H1 (cell line): ENCODE results near the gene TAPBPL. TPM values are rescaled to one million over a fixed set of nuclear protein-coding genes. Genes with fewer than 3 reads are reported as not detected.

Experiments used
- POLR2A ChIP-seq, 2 experiments: IDR thresholded peaks; 1 replicate in 1 of 2; 2 replicates in 1 of 2; pipeline ENCODE4 v1.6.1; 2011; ENCODE audit warnings: low read depth in 2 of 2, low read length in 2 of 2, mild to moderate bottlenecking in 2 of 2; ENCODE audit errors: control extremely low read depth in 1 of 2
- RNF2 ChIP-seq: fragments of 200-900, 300-1000 bp; sonication (generic); IDR thresholded peaks from 2 replicates; pipeline ENCODE4 v1.7.1; 2016; ENCODE audit warnings: borderline replicate concordance, low read depth, mild to moderate bottlenecking, antibody characterized with exemption, low read length; ENCODE audit not compliant: poor library complexity, severe bottlenecking; ENCODE audit errors: missing control alignments
- SIRT6 ChIP-seq: IDR thresholded peaks from one replicate; pipeline ENCODE4 v1.7.1; 2012; ENCODE audit warnings: low read length, inconsistent platforms
- TEAD4 ChIP-seq: IDR thresholded peaks from 2 replicates; pipeline ENCODE4 v1.6.1; 2012; ENCODE audit warnings: low read depth, low read length, inconsistent platforms, mixed read lengths
- polyA plus RNA-seq, 7 experiments: library from polyadenylated mRNA; depleted of rRNA in 3 of 7; stranded (reverse) in 5 of 7; unstranded in 2 of 7; fragments of >200 nt in 5 of 7; fragments of 200-250 nt in 2 of 7; gene quantifications; 1 replicate in 5 of 7; 2 replicates in 1 of 7; 4 replicates in 1 of 7; pipeline versions ENCODE4 v1.2.1 to v1.2.3, GENCODE V29; 2011 to 2013; ENCODE audit warnings: missing spikeins in 2 of 7, mixed read lengths in 2 of 7
- total RNA-seq: library from RNA; stranded (reverse); fragmentation: NEBNext Ultra II Directional; extraction: Animal tissue kit (Norgen Biotek cat#: 25700); gene quantifications from 2 replicates; pipeline ENCODE4 v1.2.1, GENCODE V29; 2021
- TF ChIP-seq, protein P1 (sequence below): fragments of 300-600 bp; sonication (generic); IDR thresholded peaks from 2 replicates; pipeline ENCODE4 v1.7.1; 2012; ENCODE audit warnings: low read length, moderate library complexity, mild to moderate bottlenecking, inconsistent platforms; ENCODE audit not compliant: insufficient replicate concordance

Gene TAPBPL
- total and polyA plus RNA-seq, 2 of the 8 experiments (the other 6 are each of a cell fraction or from before 2014, with no cell fraction given), result 0.61 to 1.5 TPM

DNA sequence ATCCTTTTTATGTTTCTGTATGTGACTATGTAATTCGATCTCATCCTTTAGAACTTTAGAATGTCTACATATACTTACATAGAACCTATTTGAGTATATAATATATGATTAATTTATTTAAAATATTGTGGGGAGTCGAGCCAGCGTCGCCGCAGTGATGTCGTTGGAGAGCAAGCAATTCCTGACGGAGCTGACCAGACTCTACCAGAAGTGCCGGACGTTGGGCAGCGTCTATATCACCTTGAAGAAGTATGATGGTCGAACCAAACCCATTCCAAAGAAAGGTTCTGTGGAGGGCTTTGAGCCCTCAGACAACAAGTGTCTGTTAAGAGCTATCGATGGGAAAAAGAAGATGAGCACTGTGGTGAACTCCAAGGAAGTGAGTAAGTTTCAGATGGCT, 13.5 kb upstream of the TAPBPL start (continued):
- TF ChIP-seq, protein P1, sequence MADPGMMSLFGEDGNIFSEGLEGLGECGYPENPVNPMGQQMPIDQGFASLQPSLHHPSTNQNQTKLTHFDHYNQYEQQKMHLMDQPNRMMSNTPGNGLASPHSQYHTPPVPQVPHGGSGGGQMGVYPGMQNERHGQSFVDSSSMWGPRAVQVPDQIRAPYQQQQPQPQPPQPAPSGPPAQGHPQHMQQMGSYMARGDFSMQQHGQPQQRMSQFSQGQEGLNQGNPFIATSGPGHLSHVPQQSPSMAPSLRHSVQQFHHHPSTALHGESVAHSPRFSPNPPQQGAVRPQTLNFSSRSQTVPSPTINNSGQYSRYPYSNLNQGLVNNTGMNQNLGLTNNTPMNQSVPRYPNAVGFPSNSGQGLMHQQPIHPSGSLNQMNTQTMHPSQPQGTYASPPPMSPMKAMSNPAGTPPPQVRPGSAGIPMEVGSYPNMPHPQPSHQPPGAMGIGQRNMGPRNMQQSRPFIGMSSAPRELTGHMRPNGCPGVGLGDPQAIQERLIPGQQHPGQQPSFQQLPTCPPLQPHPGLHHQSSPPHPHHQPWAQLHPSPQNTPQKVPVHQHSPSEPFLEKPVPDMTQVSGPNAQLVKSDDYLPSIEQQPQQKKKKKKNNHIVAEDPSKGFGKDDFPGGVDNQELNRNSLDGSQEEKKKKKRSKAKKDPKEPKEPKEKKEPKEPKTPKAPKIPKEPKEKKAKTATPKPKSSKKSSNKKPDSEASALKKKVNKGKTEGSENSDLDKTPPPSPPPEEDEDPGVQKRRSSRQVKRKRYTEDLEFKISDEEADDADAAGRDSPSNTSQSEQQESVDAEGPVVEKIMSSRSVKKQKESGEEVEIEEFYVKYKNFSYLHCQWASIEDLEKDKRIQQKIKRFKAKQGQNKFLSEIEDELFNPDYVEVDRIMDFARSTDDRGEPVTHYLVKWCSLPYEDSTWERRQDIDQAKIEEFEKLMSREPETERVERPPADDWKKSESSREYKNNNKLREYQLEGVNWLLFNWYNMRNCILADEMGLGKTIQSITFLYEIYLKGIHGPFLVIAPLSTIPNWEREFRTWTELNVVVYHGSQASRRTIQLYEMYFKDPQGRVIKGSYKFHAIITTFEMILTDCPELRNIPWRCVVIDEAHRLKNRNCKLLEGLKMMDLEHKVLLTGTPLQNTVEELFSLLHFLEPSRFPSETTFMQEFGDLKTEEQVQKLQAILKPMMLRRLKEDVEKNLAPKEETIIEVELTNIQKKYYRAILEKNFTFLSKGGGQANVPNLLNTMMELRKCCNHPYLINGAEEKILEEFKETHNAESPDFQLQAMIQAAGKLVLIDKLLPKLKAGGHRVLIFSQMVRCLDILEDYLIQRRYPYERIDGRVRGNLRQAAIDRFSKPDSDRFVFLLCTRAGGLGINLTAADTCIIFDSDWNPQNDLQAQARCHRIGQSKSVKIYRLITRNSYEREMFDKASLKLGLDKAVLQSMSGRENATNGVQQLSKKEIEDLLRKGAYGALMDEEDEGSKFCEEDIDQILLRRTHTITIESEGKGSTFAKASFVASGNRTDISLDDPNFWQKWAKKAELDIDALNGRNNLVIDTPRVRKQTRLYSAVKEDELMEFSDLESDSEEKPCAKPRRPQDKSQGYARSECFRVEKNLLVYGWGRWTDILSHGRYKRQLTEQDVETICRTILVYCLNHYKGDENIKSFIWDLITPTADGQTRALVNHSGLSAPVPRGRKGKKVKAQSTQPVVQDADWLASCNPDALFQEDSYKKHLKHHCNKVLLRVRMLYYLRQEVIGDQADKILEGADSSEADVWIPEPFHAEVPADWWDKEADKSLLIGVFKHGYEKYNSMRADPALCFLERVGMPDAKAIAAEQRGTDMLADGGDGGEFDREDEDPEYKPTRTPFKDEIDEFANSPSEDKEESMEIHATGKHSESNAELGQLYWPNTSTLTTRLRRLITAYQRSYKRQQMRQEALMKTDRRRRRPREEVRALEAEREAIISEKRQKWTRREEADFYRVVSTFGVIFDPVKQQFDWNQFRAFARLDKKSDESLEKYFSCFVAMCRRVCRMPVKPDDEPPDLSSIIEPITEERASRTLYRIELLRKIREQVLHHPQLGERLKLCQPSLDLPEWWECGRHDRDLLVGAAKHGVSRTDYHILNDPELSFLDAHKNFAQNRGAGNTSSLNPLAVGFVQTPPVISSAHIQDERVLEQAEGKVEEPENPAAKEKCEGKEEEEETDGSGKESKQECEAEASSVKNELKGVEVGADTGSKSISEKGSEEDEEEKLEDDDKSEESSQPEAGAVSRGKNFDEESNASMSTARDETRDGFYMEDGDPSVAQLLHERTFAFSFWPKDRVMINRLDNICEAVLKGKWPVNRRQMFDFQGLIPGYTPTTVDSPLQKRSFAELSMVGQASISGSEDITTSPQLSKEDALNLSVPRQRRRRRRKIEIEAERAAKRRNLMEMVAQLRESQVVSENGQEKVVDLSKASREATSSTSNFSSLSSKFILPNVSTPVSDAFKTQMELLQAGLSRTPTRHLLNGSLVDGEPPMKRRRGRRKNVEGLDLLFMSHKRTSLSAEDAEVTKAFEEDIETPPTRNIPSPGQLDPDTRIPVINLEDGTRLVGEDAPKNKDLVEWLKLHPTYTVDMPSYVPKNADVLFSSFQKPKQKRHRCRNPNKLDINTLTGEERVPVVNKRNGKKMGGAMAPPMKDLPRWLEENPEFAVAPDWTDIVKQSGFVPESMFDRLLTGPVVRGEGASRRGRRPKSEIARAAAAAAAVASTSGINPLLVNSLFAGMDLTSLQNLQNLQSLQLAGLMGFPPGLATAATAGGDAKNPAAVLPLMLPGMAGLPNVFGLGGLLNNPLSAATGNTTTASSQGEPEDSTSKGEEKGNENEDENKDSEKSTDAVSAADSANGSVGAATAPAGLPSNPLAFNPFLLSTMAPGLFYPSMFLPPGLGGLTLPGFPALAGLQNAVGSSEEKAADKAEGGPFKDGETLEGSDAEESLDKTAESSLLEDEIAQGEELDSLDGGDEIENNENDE, result no peak
- no peak for TF ChIP-seq TEAD4
- TF ChIP-seq RNF2, result no peak
- TF ChIP-seq POLR2A (IDR thresholded peaks at IDR 0.05; ENCODE audit: control extremely low read depth in 1 of 2, low read depth in 2 of 2, low read length in 2 of 2), result no peak
- TF ChIP-seq SIRT6, result no peak
- TF ChIP-seq, all 59 proteins: peak for 0
